ENCODE measurements around the gene RAB7B.

DNA sequence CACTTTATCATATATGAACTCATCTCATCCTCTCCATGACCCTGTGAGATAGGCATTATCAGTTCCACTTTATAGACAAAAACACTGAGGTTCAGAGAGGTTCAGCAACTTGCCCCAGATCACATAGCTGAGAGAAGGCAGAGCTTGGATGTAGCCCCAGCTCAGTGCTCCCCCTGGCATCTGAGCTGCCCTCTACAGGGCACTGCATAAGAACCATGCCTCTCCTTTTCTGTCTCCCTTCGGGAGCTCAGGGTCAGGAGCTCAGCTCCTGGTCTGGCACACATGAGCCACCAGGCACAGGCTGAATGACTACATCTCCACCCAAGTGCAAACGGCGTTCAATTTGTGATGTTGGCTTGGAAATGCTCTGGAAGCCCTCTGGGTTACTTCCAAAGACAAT lies 16.9 kb downstream of the RAB7B start:
- TF ChIP-seq, protein P1, sequence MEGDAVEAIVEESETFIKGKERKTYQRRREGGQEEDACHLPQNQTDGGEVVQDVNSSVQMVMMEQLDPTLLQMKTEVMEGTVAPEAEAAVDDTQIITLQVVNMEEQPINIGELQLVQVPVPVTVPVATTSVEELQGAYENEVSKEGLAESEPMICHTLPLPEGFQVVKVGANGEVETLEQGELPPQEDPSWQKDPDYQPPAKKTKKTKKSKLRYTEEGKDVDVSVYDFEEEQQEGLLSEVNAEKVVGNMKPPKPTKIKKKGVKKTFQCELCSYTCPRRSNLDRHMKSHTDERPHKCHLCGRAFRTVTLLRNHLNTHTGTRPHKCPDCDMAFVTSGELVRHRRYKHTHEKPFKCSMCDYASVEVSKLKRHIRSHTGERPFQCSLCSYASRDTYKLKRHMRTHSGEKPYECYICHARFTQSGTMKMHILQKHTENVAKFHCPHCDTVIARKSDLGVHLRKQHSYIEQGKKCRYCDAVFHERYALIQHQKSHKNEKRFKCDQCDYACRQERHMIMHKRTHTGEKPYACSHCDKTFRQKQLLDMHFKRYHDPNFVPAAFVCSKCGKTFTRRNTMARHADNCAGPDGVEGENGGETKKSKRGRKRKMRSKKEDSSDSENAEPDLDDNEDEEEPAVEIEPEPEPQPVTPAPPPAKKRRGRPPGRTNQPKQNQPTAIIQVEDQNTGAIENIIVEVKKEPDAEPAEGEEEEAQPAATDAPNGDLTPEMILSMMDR (conservative IDR thresholded peaks at IDR 0.05; ENCODE audit: low read depth, low read length): 0 out of 2 replicates have a peak, but pooled peaks have one; percentile 2
- no peak for TF ChIP-seq CEBPB (IDR thresholded peaks at IDR 0.05; ENCODE audit: low read depth, low read length)
- no peak for TF ChIP-seq MXI1 (IDR thresholded peaks at IDR 0.05; ENCODE audit: borderline replicate concordance, low read depth, low read length)
- TF ChIP-seq, protein P2, sequence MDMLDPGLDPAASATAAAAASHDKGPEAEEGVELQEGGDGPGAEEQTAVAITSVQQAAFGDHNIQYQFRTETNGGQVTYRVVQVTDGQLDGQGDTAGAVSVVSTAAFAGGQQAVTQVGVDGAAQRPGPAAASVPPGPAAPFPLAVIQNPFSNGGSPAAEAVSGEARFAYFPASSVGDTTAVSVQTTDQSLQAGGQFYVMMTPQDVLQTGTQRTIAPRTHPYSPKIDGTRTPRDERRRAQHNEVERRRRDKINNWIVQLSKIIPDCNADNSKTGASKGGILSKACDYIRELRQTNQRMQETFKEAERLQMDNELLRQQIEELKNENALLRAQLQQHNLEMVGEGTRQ (IDR thresholded peaks at IDR 0.05; ENCODE audit: low read depth, low read length): no peak

Measured in IMR-90 (cell line).